ENCODE measurements around the gene TMEM167B. TPM values are rescaled to one million over a fixed set of nuclear protein-coding genes. Genes with fewer than 3 reads are reported as not detected.

Gene TMEM167B
- total and polyA plus RNA-seq, 9 donors, result 18.2 to 58.0 (median 41.9) TPM

DNA sequence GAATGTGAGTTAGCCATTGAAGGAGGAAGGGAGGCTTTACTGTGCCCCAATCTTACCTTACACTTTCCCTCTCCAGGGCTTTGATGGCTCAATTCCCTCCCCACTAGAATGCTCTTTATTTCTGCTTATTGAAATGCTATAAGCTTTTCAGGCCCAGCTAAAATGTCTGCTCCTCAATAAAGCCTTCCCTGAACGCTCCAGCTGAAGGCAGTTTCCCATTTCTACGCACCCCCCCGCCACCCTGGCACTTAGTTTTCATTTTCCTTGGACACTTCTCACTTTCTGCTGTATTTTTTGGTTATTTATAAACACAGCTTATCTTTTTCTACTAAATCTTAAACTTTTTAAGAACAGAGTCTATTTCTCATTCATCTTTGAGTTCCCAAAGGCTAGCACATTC, 7.1 kb upstream of the TMEM167B start:
- no peak overlapping the region for H3K27ac ChIP-seq
- no peaks in the 10 kb centered on the region for H3K27me3 ChIP-seq
- intact Hi-C loops (cut with DNase I), result no loop called here
- H3K36me3 ChIP-seq, result no peaks in the 10 kb centered on the region
- H3K9me3 ChIP-seq, result no peaks in the 10 kb centered on the region
- H3K4me1 ChIP-seq (ENCODE audit: insufficient read depth), result peaks cover 1% of the 10 kb centered on the region
- no peak overlapping the region for H3K4me3 ChIP-seq
- TF ChIP-seq EP300 (IDR thresholded peaks at IDR 0.05), result no peak
- TF ChIP-seq, protein P1, sequence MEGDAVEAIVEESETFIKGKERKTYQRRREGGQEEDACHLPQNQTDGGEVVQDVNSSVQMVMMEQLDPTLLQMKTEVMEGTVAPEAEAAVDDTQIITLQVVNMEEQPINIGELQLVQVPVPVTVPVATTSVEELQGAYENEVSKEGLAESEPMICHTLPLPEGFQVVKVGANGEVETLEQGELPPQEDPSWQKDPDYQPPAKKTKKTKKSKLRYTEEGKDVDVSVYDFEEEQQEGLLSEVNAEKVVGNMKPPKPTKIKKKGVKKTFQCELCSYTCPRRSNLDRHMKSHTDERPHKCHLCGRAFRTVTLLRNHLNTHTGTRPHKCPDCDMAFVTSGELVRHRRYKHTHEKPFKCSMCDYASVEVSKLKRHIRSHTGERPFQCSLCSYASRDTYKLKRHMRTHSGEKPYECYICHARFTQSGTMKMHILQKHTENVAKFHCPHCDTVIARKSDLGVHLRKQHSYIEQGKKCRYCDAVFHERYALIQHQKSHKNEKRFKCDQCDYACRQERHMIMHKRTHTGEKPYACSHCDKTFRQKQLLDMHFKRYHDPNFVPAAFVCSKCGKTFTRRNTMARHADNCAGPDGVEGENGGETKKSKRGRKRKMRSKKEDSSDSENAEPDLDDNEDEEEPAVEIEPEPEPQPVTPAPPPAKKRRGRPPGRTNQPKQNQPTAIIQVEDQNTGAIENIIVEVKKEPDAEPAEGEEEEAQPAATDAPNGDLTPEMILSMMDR (IDR thresholded peaks at IDR 0.05), result no peak
- TF ChIP-seq POLR2A (IDR thresholded peaks at IDR 0.05), result no peak
- 22 to 38% (median 29%) methylated on average over 3 of the region's 3 CpGs for WGBS, 3 donors
- peak in 3 of 5 donors; percentile 24 to 57 (median 37) for DNase-seq

DNA sequence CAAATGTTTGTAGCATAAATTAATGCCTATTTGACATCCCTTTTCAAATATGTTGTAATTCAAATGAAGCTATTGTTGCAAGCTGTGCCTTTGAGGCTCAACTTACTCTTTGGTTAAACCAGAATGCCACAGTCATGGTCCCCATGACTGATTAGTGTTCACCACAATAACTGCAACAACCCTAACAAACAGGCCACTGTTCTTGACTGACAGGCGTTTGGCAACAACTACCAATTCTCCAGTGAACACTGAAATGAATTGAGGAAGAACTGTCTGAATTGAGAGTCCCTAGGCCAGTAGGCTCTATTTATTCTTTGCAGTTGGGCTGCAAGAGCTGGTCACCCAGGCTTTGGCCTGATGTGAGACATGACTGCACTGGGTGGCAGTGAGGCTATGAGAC, 6.6 kb upstream of the TMEM167B start:
- DNase-seq, result no peak
- H3K27me3 ChIP-seq, result no peaks in the 10 kb centered on the region
- H3K36me3 ChIP-seq, result no peaks in the 10 kb centered on the region
- TF ChIP-seq POLR2A (IDR thresholded peaks at IDR 0.05) (no peak), EP300 (IDR thresholded peaks at IDR 0.05) (no peak)
- TF ChIP-seq, protein P1 (IDR thresholded peaks at IDR 0.05), result no peak
- WGBS, 3 donors, result 51 to 61% (median 60%) methylated on average over 1 of the region's 1 CpG
- H3K4me3 ChIP-seq, result no peak overlapping the region
- intact Hi-C loops (cut with DNase I), result no loop called here
- peaks cover 1% of the 10 kb centered on the region for H3K4me1 ChIP-seq (ENCODE audit: insufficient read depth)
- H3K9me3 ChIP-seq, result no peaks in the 10 kb centered on the region
- no peak overlapping the region for H3K27ac ChIP-seq

DNA sequence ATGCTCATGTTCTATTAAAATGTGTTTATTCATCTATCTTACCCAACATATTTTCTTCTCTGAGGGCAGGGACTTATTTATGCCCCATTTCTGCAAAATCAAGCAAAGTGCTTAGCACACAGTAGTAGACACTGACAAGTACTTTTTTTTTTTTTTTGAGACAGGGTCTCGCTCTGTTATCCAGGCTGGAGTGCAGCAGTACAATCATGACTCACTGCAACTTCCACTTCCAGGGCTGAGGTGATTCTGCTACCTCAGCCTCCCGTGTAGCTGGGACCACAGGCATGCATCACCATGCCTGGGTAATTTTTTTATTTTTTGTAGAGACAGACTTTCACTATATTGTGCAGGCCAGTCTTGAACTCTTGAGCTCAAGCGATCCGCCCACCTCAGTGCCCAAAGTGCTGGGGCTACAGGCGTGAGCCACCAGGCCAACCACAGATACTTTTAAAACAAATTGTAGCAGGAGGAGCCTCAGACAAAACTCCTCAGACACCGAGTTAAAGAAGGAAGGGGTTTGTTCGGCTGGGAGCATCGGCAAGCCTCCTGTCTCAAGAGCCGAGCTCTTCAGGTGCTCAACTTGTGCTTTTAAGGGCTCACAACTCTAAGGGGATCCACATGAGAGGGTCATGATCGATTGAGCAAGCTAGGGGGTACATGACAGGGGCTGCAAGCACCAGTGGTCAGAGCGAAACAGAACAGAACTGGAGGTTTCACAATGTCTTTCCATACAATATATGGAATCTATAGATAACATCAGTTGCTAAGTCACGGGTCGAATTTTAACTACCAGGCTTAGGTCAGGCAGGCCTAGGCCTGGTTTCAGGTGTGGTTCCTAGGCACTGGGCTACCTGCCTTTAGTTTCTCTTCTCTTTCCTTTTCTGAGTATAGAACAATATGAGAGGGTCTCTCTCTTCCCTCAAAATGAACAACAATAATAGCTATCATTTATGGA, 5.7 kb upstream of the TMEM167B start:
- DNase-seq, result no peak
- TF ChIP-seq, protein P1 (IDR thresholded peaks at IDR 0.05), result no peak
- no peaks in the 10 kb centered on the region for H3K36me3 ChIP-seq
- H3K4me1 ChIP-seq (ENCODE audit: insufficient read depth), result peaks cover 3% of the 10 kb centered on the region
- WGBS, 3 donors, result 84 to 88% (median 86%) methylated on average over 13 of the region's 13 CpGs
- no peaks in the 10 kb centered on the region for H3K9me3 ChIP-seq
- H3K27me3 ChIP-seq, result no peaks in the 10 kb centered on the region
- no peak overlapping the region for H3K27ac ChIP-seq
- H3K4me3 ChIP-seq, result no peak overlapping the region
- intact Hi-C loops (cut with DNase I), result no loop called here

DNA sequence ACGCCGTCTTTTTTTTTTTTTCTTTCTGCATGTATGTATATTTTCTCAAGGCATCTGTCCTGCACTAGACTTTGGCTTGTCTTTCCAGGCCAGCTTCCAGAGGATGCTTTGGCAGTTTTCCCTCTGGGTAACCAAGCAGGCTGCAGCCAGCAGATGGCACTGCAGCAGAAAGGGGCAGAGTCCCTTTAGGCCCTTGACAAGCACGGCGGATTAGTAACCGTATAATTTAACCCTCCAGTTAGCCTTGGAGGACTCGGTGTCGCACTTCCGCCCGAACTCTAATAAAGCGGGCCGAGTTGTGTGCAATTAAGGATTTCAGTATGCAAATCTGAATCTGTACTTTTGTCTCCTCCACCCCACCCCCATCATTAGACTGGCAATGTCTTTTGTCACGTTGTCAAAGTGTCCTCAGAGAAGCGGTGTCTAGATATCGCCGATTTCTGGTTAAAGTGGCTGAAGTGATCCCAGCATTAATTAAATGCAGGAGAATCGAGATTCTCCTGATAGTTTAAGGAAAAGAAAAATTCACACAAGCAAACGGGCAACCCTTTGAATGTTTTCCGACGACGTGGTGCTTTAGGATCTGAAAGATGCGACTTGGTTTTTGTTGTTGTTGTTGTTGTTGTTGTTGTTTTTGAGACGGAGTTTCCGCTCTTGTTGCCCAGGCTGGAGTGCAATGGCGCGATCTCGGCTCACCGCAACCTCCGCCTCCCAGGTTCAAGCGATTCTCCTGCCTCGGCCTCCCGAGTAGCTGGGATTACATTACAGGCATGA, 1.1 kb upstream of the TMEM167B start:
- DNase-seq, result peak in 3 of 5 donors; percentile 27 to 55 (median 49)
- peaks cover 4% of the 10 kb centered on the region for H3K4me1 ChIP-seq (ENCODE audit: insufficient read depth)
- H3K9me3 ChIP-seq, result no peaks in the 10 kb centered on the region
- TF ChIP-seq EP300 (IDR thresholded peaks at IDR 0.05), result no peak
- TF ChIP-seq, protein P1 (IDR thresholded peaks at IDR 0.05), result no peak
- TF ChIP-seq POLR2A (IDR thresholded peaks at IDR 0.05), result no peak
- H3K4me3 ChIP-seq, result peak overlapping the region; percentile 89
- intact Hi-C loops (cut with DNase I), result loop anchor here in 1 of 4 donors (10.0 kb wide), 1 partner anchor 135 kb away; no protein-coding TSS in a partner anchor
- H3K27ac ChIP-seq, result no peak overlapping the region
- H3K36me3 ChIP-seq, result no peaks in the 10 kb centered on the region
- no peaks in the 10 kb centered on the region for H3K27me3 ChIP-seq
- 69 to 86% (median 79%) methylated on average over 31 of the region's 31 CpGs for WGBS, 3 donors
